H9 (cell line): Measurements from ENCODE around the gene PXN. TPM values are rescaled to one million over a fixed set of nuclear protein-coding genes. Genes with fewer than 3 reads are reported as not detected.

Experiments used
- DNase-seq: peaks from one replicate; pipeline ENCODE4 v3.0.0-alpha.2; 2017
- H2AFZ ChIP-seq: one replicate; pipeline ENCODE4 v1.6.1; 2013; ENCODE audit warnings: mild to moderate bottlenecking, low read length, control low read depth, moderate library complexity
- H2AK5ac ChIP-seq: 2 replicates; pipeline ENCODE4 v1.6.1; 2013; ENCODE audit warnings: low read length, control low read depth, mixed read lengths; ENCODE audit not compliant: insufficient read length
- H2BK120ac ChIP-seq: one replicate; pipeline ENCODE4 v1.6.1; 2013; ENCODE audit warnings: low read depth, mild to moderate bottlenecking, low read length, control low read depth, inconsistent platforms; ENCODE audit not compliant: poor library complexity, severe bottlenecking
- H2BK12ac ChIP-seq: 2 replicates; pipeline ENCODE4 v1.6.1; 2013; ENCODE audit warnings: low read length, control low read depth, mixed read lengths, low read depth; ENCODE audit not compliant: insufficient read length
- H2BK15ac ChIP-seq: 2 replicates; pipeline ENCODE4 v1.6.1; 2013; ENCODE audit warnings: low read depth, low read length, control low read depth
- H2BK20ac ChIP-seq: one replicate; pipeline ENCODE4 v1.6.1; 2013; ENCODE audit warnings: low read depth, mild to moderate bottlenecking, low read length, control low read depth, inconsistent platforms; ENCODE audit not compliant: poor library complexity, severe bottlenecking
- H2BK5ac ChIP-seq: 2 replicates; pipeline ENCODE4 v1.6.1; 2013; ENCODE audit warnings: low read length, control low read depth, mixed read lengths; ENCODE audit not compliant: insufficient read length
- H3K14ac ChIP-seq: 2 replicates; pipeline ENCODE4 v1.6.1; 2013; ENCODE audit warnings: low read length, control low read depth; ENCODE audit not compliant: insufficient read depth
- H3K18ac ChIP-seq: 2 replicates; pipeline ENCODE4 v1.6.1; 2013; ENCODE audit warnings: low read depth, mild to moderate bottlenecking, mixed read lengths, low read length, control low read depth; ENCODE audit not compliant: insufficient read length
- H3K23ac ChIP-seq: 2 replicates; pipeline ENCODE4 v1.6.1; 2013; ENCODE audit warnings: low read length, control low read depth, mixed read lengths, low read depth; ENCODE audit not compliant: insufficient read length
- H3K23me2 ChIP-seq: 2 replicates; pipeline ENCODE4 v1.6.1; 2013; ENCODE audit warnings: low read depth, mild to moderate bottlenecking, mixed read lengths, low read length, control low read depth; ENCODE audit not compliant: insufficient read length, poor library complexity, severe bottlenecking
- H3K27ac ChIP-seq: 2 replicates; pipeline ENCODE4 v1.5.1; 2013; ENCODE audit warnings: low read length, control low read depth, mixed read lengths, low read depth; ENCODE audit not compliant: insufficient read length
- H3K27me3 ChIP-seq: 2 replicates; pipeline ENCODE4 v1.6.1; 2013; ENCODE audit warnings: low read length, control low read depth, inconsistent platforms; ENCODE audit not compliant: insufficient read depth
- H3K4ac ChIP-seq: 2 replicates; pipeline ENCODE4 v1.6.1; 2013; ENCODE audit warnings: low read depth, mild to moderate bottlenecking, control low read depth, inconsistent platforms, low read length, moderate library complexity
- H3K4me1 ChIP-seq: 2 replicates; pipeline ENCODE4 v1.6.1; 2013; ENCODE audit warnings: low read length, control low read depth, inconsistent platforms; ENCODE audit not compliant: insufficient read depth
- H3K4me2 ChIP-seq: 2 replicates; pipeline ENCODE4 v1.6.1; 2013; ENCODE audit warnings: low read length, control low read depth, mixed read lengths; ENCODE audit not compliant: insufficient read length, insufficient read depth
- H3K56ac ChIP-seq: 2 replicates; pipeline ENCODE4 v1.6.1; 2013; ENCODE audit warnings: low read depth, mild to moderate bottlenecking, mixed read lengths, low read length, control low read depth; ENCODE audit not compliant: insufficient read length
- H3K79me1 ChIP-seq: 2 replicates; pipeline ENCODE4 v1.6.1; 2013; ENCODE audit warnings: low read depth, mild to moderate bottlenecking, moderate library complexity, low read length, control low read depth, inconsistent platforms; ENCODE audit not compliant: insufficient read depth, poor library complexity, severe bottlenecking
- H3K79me2 ChIP-seq: 2 replicates; pipeline ENCODE4 v1.6.1; 2013; ENCODE audit warnings: low read length, control low read depth, inconsistent platforms; ENCODE audit not compliant: insufficient read depth
- H3K9ac ChIP-seq: 2 replicates; pipeline ENCODE4 v1.6.1; 2013; ENCODE audit warnings: low read length, control low read depth, mixed read lengths; ENCODE audit not compliant: insufficient read length; ENCODE audit errors: extremely low read depth
- H3K9me3 ChIP-seq: one replicate; pipeline ENCODE4 v1.6.1; 2013; ENCODE audit warnings: low read depth, low read length, inconsistent platforms; ENCODE audit not compliant: control insufficient read depth
- H3T11ph ChIP-seq: one replicate; pipeline ENCODE4 v1.6.1; 2013; ENCODE audit warnings: mild to moderate bottlenecking, low read length, control low read depth, inconsistent platforms
- H4K20me1 ChIP-seq: one replicate; pipeline ENCODE4 v1.6.1; 2013; ENCODE audit not compliant: control insufficient read depth, insufficient read length, insufficient read depth
- H4K5ac ChIP-seq: 2 replicates; pipeline ENCODE4 v1.6.1; 2013; ENCODE audit warnings: low read depth, mild to moderate bottlenecking, mixed read lengths, low read length, control low read depth; ENCODE audit not compliant: insufficient read length
- H4K8ac ChIP-seq: replicated peaks from 2 replicates; pipeline ENCODE4 v1.6.1; 2013; ENCODE audit warnings: low read length, control low read depth, mixed read lengths, low read depth; ENCODE audit not compliant: insufficient read length
- H4K91ac ChIP-seq: 2 replicates; pipeline ENCODE4 v1.6.1; 2013; ENCODE audit warnings: low read depth, mild to moderate bottlenecking, moderate library complexity, mixed read lengths, low read length, control low read depth; ENCODE audit not compliant: insufficient read length
- H3K27ac Mint-ChIP-seq, 3 experiments: 2 replicates in 2 of 3; 3 replicates in 1 of 3; pipeline ENCODE4 v1.8.0; 2020 to 2021; ENCODE audit warnings: mixed read lengths in 3 of 3, mild to moderate bottlenecking in 1 of 3, moderate library complexity in 1 of 3
- H3K27me3 Mint-ChIP-seq: 2 replicates; pipeline ENCODE4 v1.8.0; 2021; ENCODE audit warnings: low read depth, mild to moderate bottlenecking, moderate library complexity, mixed read lengths
- H3K36me3 Mint-ChIP-seq, 3 experiments: 2 replicates in 2 of 3; 3 replicates in 1 of 3; pipeline ENCODE4 v1.8.0; 2020 to 2021; ENCODE audit warnings: low read depth in 3 of 3, mixed read lengths in 3 of 3; ENCODE audit not compliant: insufficient read depth in 1 of 3
- H3K4me1 Mint-ChIP-seq, 2 experiments: 2 replicates each; pipeline ENCODE4 v1.8.0; 2020; ENCODE audit warnings: mixed read lengths in 2 of 2
- H3K4me3 Mint-ChIP-seq, 2 experiments: 2 replicates in 1 of 2; 3 replicates in 1 of 2; pipeline ENCODE4 v1.8.0; 2020 to 2021; ENCODE audit warnings: mild to moderate bottlenecking in 2 of 2, mixed read lengths in 2 of 2, moderate library complexity in 1 of 2
- H3K9me3 Mint-ChIP-seq, 2 experiments: 2 replicates in 1 of 2; 3 replicates in 1 of 2; pipeline ENCODE4 v1.8.0; 2020; ENCODE audit warnings: mild to moderate bottlenecking in 2 of 2, mixed read lengths in 2 of 2, moderate library complexity in 1 of 2
- CTCF ChIP-seq: fragments of 200-600 bp; sonication (generic); conservative IDR thresholded peaks from 3 replicates; pipeline ENCODE4 v1.8.0; 2021; ENCODE audit warnings: antibody characterized with exemption, mild to moderate bottlenecking
- WGBS: extraction: QIAGEN DNeasy Blood & Tissue Kit; methylation state at CpG from one replicate; pipeline ENCODE4 v1.1.7; 2013; ENCODE audit warnings: missing lambda C conversion rate, low lambda C conversion rate, mixed read lengths; ENCODE audit not compliant: insufficient read length; ENCODE audit errors: extremely low coverage; 5-methylcytosine and 5-hydroxymethylcytosine counted together
- total RNA-seq: library from RNA; stranded (reverse); gene quantifications from 2 replicates; pipeline ENCODE4 v1.2.1, GENCODE V29; 2021

PXN gene
- total RNA-seq, 1 experiment from 2014 or later: 92.8 TPM

- H3K4me2 ChIP-seq: no peak overlapping the region
- peaks cover 0 to 5% (median 0%) of the 10 kb centered on the region in 3 experiments; a peak in 3 of 7 replicates for H3K36me3 Mint-ChIP-seq
- WGBS: no CpG with 5 or more reads among the region's 6 CpGs
- no peak overlapping the region for H2BK5ac ChIP-seq
- H3K27ac Mint-ChIP-seq: peak overlapping the region in 2 of 3 experiments; percentile 15 to 18; a peak in 2 of 7 replicates
- H3K27me3 ChIP-seq: no peaks in the 10 kb centered on the region; the same call in 1 of the 2 replicates
- H3K4ac ChIP-seq: no peak overlapping the region
- H4K5ac ChIP-seq: no peak overlapping the region
- no peaks in the 10 kb centered on the region for H3K9me3 Mint-ChIP-seq
- H3K79me2 ChIP-seq: peaks cover 44% of the 10 kb centered on the region; the same call in 1 of the 2 replicates
- no peak overlapping the region for H3K27ac ChIP-seq
- H2BK20ac ChIP-seq: no peak overlapping the region
- no peak overlapping the region for H3K14ac ChIP-seq
- H3K18ac ChIP-seq: no peak overlapping the region
- peaks cover 4% of the 10 kb centered on the region; the same call in 1 of the 2 replicates for H3K4me1 ChIP-seq
- H2AK5ac ChIP-seq: no peak overlapping the region
- no peak overlapping the region for H4K8ac ChIP-seq
- no peak for TF ChIP-seq CTCF
- H2AFZ ChIP-seq: no peak overlapping the region
- no peak overlapping the region for H3K4me3 Mint-ChIP-seq
- no peak overlapping the region for H3K23ac ChIP-seq
- H2BK15ac ChIP-seq: no peak overlapping the region
- DNase-seq: no peak
- H2BK120ac ChIP-seq: no peak overlapping the region
- no peaks in the 10 kb centered on the region for H3K27me3 Mint-ChIP-seq
- no peak overlapping the region for H3K9ac ChIP-seq
- no peaks in the 10 kb centered on the region for H3K23me2 ChIP-seq
- no peaks in the 10 kb centered on the region for H3K9me3 ChIP-seq
- no peak overlapping the region for H3K56ac ChIP-seq
- H2BK12ac ChIP-seq: no peak overlapping the region
- H4K91ac ChIP-seq: no peak overlapping the region
- no peaks in the 10 kb centered on the region for H4K20me1 ChIP-seq
- peaks cover 31 to 45% of the 10 kb centered on the region in 2 experiments for H3K4me1 Mint-ChIP-seq
- peaks cover 3% of the 10 kb centered on the region for H3K79me1 ChIP-seq
- no peak overlapping the region for H3T11ph ChIP-seq
These were observed 17.9 kb downstream of the PXN start for GRCh38 chr12:120247621-120248030.
